Measurements from ENCODE around the gene TPP1. TPM values are rescaled to one million over a fixed set of nuclear protein-coding genes. Genes with fewer than 3 reads are reported as not detected.

TPP1 gene
- total and polyA plus RNA-seq, 2 of the 13 experiments (the other 11 are each of a cell fraction or from before 2014, with no cell fraction given): 13.9 to 74.6 TPM

GRCh38 chr11:6629892-6630631 is 10.8 kb upstream of the TPP1 start:
- intact Hi-C loops (cut with micrococcal nuclease; ENCODE audit: unreplicated experiment): no loop called here
- no peak for DNase-seq (ENCODE audit: low spot score)
- in situ Hi-C loops (cut with HindIII; ENCODE audit: extremely low pct_ligation_motif_present, low pct_unique_long_range_greater_than_20kb): no loop called here
- H3K4me2 ChIP-seq (ENCODE audit: low read depth, low read length): peak overlapping the region; percentile 51
- FAIRE-seq: no peak
- peak overlapping the region in 1 of 3 experiments; percentile 48; a peak in 2 of 6 replicates for H3K4me3 ChIP-seq (replicated peaks in 1 of 3; ENCODE audit: insufficient read depth in 1 of 3, low read depth in 2 of 3, low read length in 3 of 3)
- H3K9ac ChIP-seq (ENCODE audit: insufficient read depth, low read depth, low read length): no peak overlapping the region
- no peak; the same call in 2 of the 3 replicates for ATAC-seq
- H4K20me1 ChIP-seq (ENCODE audit: insufficient read depth, low read length): no peaks in the 10 kb centered on the region
- CTCF ChIA-PET (ENCODE audit: low intra/inter-chr PET ratio, low total read pairs): no interaction called here
- no peaks in the 10 kb centered on the region for H3K9me3 ChIP-seq (ENCODE audit: low read length)
- WGBS (ENCODE audit: low lambda C conversion rate): 47% methylated on average over 38 of the region's 102 CpGs
- POLR2A ChIA-PET: no interaction called here
- H3K27ac ChIP-seq (ENCODE audit: extremely low read length, insufficient read depth, low read length): no peak overlapping the region
- no TSS peak for BruUV-seq (replicated peaks)
- no peaks in the 10 kb centered on the region for H3K36me3 ChIP-seq (replicated peaks in 1 of 2; ENCODE audit: control insufficient read depth in 1 of 2, insufficient read depth in 2 of 2, low read length in 2 of 2)
- TF ChIP-seq ZBTB14 (CRISPR knock-in tag; IDR thresholded peaks at IDR 0.05): peak; percentile 72
- no peak for TF ChIP-seq ZBTB10 (CRISPR knock-in tag; IDR thresholded peaks at IDR 0.05; ENCODE audit: borderline replicate concordance)
- TF ChIP-seq ATF7-NPFF (CRISPR knock-in tag; IDR thresholded peaks at IDR 0.05; ENCODE audit: low read depth): no peak
- TF ChIP-seq MYPOP (CRISPR knock-in tag; IDR thresholded peaks at IDR 0.05): peak; percentile 92; the same call in 1 of the 2 replicates
- TF ChIP-seq U2AF1 (optimal IDR thresholded peaks at IDR 0.05; ENCODE audit: low read depth, low read length): no peak
- no peak for TF ChIP-seq FOXK2 (IDR thresholded peaks at IDR 0.05)
- TF ChIP-seq ZNF563 (CRISPR knock-in tag; IDR thresholded peaks at IDR 0.05): 0 out of 2 replicates have a peak, but pooled peaks have one; percentile 9
- no peak for TF ChIP-seq MEIS2 (CRISPR knock-in tag; IDR thresholded peaks at IDR 0.05)
- H3K4me1 ChIP-seq (ENCODE audit: insufficient read depth, low read length): peaks cover 24% of the 10 kb centered on the region
- peaks cover 9 to 67% of the 10 kb centered on the region in 2 experiments; a peak in 4 of 5 replicates for H3K27me3 ChIP-seq (ENCODE audit: control insufficient read depth in 1 of 2, insufficient read depth in 2 of 2, low read length in 2 of 2)
- no peaks in the 10 kb centered on the region for H3K79me2 ChIP-seq (ENCODE audit: insufficient read depth, low read length)
- no peak overlapping the region for H2AFZ ChIP-seq (ENCODE audit: low read length)

Measured in HepG2 (cell line).